ENCODE measurements around the gene PLA2G4E.

DNA sequence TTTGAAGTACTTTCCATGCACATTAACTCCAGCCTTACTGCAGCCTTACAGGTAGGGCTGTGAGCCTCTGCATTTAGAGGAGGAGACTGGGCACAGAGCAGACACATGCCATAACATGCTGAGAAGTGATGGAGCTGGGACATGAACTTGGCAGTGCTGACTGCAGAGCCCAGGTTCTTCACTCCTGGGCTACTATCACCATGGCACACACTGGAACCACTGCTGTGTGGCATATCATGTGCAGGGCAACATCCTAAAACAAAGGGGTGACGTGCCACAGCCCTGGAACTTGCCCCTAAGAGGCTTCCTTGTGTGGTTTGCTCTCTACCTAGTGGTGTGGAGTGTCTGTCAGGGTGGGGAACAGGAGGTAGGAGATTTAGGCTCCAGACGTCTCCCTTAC lies 73.9 kb downstream of the PLA2G4E start:
- TF ChIP-seq CTCF (IDR thresholded peaks at IDR 0.05 in 4 of 5, conservative IDR thresholded peaks at IDR 0.05 in 1 of 5) (no peak), POLR2A (IDR thresholded peaks at IDR 0.05) (no peak)
